ENCODE measurements around the gene BCKDHA.

BCKDHA gene

DNA sequence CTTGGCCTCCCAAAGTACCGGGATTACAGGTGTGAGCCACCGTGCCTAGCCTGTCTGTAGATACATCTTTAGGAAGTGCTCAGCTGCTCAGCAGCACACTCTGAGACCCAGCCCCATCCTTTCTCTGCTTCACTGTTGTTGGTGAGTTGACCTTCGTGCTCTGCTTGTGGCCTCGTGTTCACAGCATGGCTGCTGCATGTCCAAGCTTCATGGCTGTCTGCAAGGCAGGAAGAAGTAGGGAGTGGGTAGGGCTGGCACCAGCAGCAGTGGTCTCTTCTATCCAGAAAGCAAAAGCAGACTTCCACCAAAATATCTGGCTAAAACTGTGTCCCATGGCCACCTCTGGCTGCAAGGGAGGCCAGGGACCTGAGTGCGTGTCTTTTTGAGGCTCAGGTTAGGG is 15.3 kb downstream of the BCKDHA start:
- TF ChIP-seq, protein P1, sequence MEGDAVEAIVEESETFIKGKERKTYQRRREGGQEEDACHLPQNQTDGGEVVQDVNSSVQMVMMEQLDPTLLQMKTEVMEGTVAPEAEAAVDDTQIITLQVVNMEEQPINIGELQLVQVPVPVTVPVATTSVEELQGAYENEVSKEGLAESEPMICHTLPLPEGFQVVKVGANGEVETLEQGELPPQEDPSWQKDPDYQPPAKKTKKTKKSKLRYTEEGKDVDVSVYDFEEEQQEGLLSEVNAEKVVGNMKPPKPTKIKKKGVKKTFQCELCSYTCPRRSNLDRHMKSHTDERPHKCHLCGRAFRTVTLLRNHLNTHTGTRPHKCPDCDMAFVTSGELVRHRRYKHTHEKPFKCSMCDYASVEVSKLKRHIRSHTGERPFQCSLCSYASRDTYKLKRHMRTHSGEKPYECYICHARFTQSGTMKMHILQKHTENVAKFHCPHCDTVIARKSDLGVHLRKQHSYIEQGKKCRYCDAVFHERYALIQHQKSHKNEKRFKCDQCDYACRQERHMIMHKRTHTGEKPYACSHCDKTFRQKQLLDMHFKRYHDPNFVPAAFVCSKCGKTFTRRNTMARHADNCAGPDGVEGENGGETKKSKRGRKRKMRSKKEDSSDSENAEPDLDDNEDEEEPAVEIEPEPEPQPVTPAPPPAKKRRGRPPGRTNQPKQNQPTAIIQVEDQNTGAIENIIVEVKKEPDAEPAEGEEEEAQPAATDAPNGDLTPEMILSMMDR (IDR thresholded peaks at IDR 0.05; ENCODE audit: poor library complexity, severe bottlenecking) = no peak
- Histone ChIP-seq H3K27me3 (ENCODE audit: insufficient read depth, poor library complexity, severe bottlenecking) (no peaks in the 10 kb centered on the region), H3K36me3 (ENCODE audit: low read depth) (peaks cover 8% of the 10 kb centered on the region; the same call in 1 of the 2 replicates), H3K27ac (ENCODE audit: poor library complexity, severe bottlenecking) (no peak overlapping the region), H3K9me3 (ENCODE audit: severe bottlenecking) (no peaks in the 10 kb centered on the region), H3K4me3 (ENCODE audit: severe bottlenecking) (no peak overlapping the region), H3K4me1 (ENCODE audit: insufficient read depth, poor library complexity, severe bottlenecking) (peaks cover 4% of the 10 kb centered on the region)
- DNase-seq (ENCODE audit: low spot score) (no peak), ATAC-seq (ENCODE audit: low read depth) (no peak)

DNA sequence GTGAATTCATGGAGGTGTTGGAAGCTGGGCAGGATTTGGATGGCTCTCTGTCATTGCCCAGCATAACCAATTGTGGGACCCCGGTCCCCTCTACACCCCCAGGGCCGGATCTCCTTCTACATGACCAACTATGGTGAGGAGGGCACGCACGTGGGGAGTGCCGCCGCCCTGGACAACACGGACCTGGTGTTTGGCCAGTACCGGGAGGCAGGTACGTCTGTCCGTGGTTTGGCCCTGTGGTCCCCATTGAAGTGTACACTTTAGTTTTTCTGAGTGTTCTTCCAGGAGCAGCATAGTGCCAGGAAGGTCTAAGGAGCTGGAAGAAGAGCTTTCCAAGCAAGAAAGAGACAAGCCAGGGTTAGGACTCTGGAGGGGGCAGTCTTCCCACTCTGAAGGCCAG is 16.3 kb downstream of the BCKDHA start:
- H3K27ac ChIP-seq (ENCODE audit: poor library complexity, severe bottlenecking) = no peak overlapping the region
- ATAC-seq (ENCODE audit: low read depth) (no peak), DNase-seq (ENCODE audit: low spot score) (no peak)
- H3K27me3 ChIP-seq (ENCODE audit: insufficient read depth, poor library complexity, severe bottlenecking) = no peaks in the 10 kb centered on the region
- H3K4me3 ChIP-seq (ENCODE audit: severe bottlenecking) = no peak overlapping the region
- H3K4me1 ChIP-seq (ENCODE audit: insufficient read depth, poor library complexity, severe bottlenecking) = peaks cover 4% of the 10 kb centered on the region
- TF ChIP-seq, protein P1 (IDR thresholded peaks at IDR 0.05; ENCODE audit: poor library complexity, severe bottlenecking) = no peak
- H3K36me3 ChIP-seq (ENCODE audit: low read depth) = peaks cover 8% of the 10 kb centered on the region; the same call in 1 of the 2 replicates
- H3K9me3 ChIP-seq (ENCODE audit: severe bottlenecking) = no peaks in the 10 kb centered on the region

DNA sequence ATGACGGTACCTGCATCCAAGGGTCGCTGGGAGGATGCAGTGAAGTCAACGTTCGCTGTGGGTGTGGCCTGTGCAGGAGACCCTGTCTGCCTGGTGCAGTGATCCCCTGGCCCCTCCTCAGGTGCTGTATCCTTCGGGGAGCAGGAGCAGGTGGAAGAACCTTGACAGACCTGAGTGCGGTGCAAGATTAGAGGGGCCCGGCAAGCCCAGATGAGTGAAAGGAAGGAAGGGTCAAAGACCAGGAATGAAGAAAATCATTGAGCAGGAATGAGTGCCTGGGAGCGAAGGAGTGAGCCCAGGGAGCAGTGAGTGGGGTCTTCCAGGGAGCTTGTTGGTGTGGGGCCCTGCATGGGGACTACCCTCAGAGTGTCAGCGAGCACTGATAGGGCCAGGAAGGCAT is 16.8 kb downstream of the BCKDHA start:
- Histone ChIP-seq H3K9me3 (ENCODE audit: severe bottlenecking) (no peaks in the 10 kb centered on the region), H3K4me1 (ENCODE audit: insufficient read depth, poor library complexity, severe bottlenecking) (peaks cover under 1% of the 10 kb centered on the region), H3K4me3 (ENCODE audit: severe bottlenecking) (no peak overlapping the region), H3K27me3 (ENCODE audit: insufficient read depth, poor library complexity, severe bottlenecking) (no peaks in the 10 kb centered on the region), H3K36me3 (ENCODE audit: low read depth) (peaks cover 8% of the 10 kb centered on the region; the same call in 1 of the 2 replicates), H3K27ac (ENCODE audit: poor library complexity, severe bottlenecking) (no peak overlapping the region)
- TF ChIP-seq, protein P1 (IDR thresholded peaks at IDR 0.05; ENCODE audit: poor library complexity, severe bottlenecking) = no peak
- DNase-seq (ENCODE audit: low spot score) (no peak), ATAC-seq (ENCODE audit: low read depth) (no peak)

DNA sequence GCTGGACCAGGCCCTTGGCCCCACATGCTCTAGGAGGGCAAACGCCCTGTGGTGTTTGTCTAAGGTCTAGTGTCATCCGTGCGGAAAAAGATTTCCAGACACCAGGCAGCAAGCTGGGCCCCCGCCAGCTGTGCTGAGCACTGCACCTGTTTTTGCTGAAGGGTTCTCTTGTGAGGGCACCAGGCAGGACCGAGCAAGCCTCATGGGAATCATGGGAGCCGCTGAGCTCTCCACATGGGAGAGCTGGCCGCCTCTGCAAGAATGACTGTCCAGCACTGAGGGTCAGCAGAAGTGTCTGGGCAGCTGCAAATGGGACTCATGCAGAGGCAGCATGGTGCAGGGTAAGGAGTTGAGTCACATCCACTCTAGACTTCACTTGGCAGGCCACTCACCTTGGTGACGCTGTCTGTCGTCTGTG is 17.5 kb downstream of the BCKDHA start:
- no peak overlapping the region for H3K4me3 ChIP-seq (ENCODE audit: severe bottlenecking)
- H3K27ac ChIP-seq (ENCODE audit: poor library complexity, severe bottlenecking) = no peak overlapping the region
- ATAC-seq (ENCODE audit: low read depth) (no peak), DNase-seq (ENCODE audit: low spot score) (no peak)
- H3K36me3 ChIP-seq (ENCODE audit: low read depth) = peaks cover 12% of the 10 kb centered on the region
- no peaks in the 10 kb centered on the region for H3K4me1 ChIP-seq (ENCODE audit: insufficient read depth, poor library complexity, severe bottlenecking)
- TF ChIP-seq, protein P1 (IDR thresholded peaks at IDR 0.05; ENCODE audit: poor library complexity, severe bottlenecking) = no peak
- no peaks in the 10 kb centered on the region for H3K27me3 ChIP-seq (ENCODE audit: insufficient read depth, poor library complexity, severe bottlenecking)
- H3K9me3 ChIP-seq (ENCODE audit: severe bottlenecking) = no peaks in the 10 kb centered on the region

DNA sequence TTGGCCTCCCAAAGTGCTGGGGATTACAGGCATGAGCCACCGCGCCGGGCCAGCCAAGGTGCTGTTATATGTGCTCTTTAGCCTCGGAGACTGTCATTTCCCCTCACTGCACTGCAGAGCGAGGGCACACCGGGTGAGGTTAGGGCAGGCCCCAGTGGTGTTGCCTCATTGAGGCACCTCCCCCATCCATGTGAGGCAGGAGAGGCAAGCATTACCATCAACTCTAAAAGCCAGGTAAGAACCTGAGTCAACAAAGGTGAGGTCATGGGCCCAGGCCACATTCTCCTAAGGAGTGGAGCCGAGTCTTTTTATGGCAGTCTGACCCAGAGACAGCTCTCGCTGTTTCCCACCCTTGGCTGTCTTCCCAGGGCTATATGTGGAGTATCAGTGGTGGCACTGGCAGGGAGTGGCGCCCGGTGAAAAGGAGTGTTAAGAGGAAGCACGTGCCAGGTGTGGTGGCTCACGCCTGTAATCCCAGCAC is 18.6 kb downstream of the BCKDHA start:
- DNase-seq (ENCODE audit: low spot score) (no peak), ATAC-seq (ENCODE audit: low read depth) (no peak)
- Histone ChIP-seq H3K36me3 (ENCODE audit: low read depth) (peaks cover 7% of the 10 kb centered on the region), H3K4me3 (ENCODE audit: severe bottlenecking) (no peak overlapping the region), H3K27me3 (ENCODE audit: insufficient read depth, poor library complexity, severe bottlenecking) (no peaks in the 10 kb centered on the region), H3K9me3 (ENCODE audit: severe bottlenecking) (no peaks in the 10 kb centered on the region), H3K4me1 (ENCODE audit: insufficient read depth, poor library complexity, severe bottlenecking) (no peaks in the 10 kb centered on the region), H3K27ac (ENCODE audit: poor library complexity, severe bottlenecking) (no peak overlapping the region)
- TF ChIP-seq, protein P1 (IDR thresholded peaks at IDR 0.05; ENCODE audit: poor library complexity, severe bottlenecking) = no peak
